K562 (cell line): Measurements from ENCODE around the gene KDM2B. TPM values are rescaled to one million over a fixed set of nuclear protein-coding genes. Genes with fewer than 3 reads are reported as not detected.

ENCODE experiments used
- ATAC-seq: fragments of 200-7000 bp; cut with Tn5 transposase; 3 replicates; pipeline ENCODE4 v1.9.1; 2020; ENCODE audit warnings: moderate library complexity
- BruUV-seq: library from RNA; stranded (reverse); fragments of 400-500 nt; replicated peaks from 2 replicates; lab custom pipeline; 2021; lab: Mats Ljungman, UMichigan
- CTCF ChIA-PET: fragments of 300-600 bp; formaldehyde crosslinking; extraction: SDS; loops from one replicate; lab custom pipeline; 2021; ENCODE audit warnings: low intra/inter-chr PET ratio; lab: Yijun Ruan, JAX
- POLR2A ChIA-PET: fragments of 300-600, 350-650 bp; sonication (Branson Sonifier 250); formaldehyde crosslinking; extraction: SDS; loops from one replicate; lab custom pipeline; 2021; ENCODE audit warnings: antibody characterized with exemption, inconsistent platforms; lab: Yijun Ruan, JAX
- DNase-seq, 4 experiments: peaks; one replicate each; pipeline versions ENCODE4 v3.0.0 to v3.0.0-alpha.2; 2011 to 2018; ENCODE audit warnings: low spot score in 3 of 4, mixed read lengths in 3 of 4; ENCODE audit errors: extremely low read depth in 1 of 4
- FAIRE-seq: peaks from 2 replicates; lab custom pipeline; 2011; peaks lifted over from hg19 to GRCh38; lab: Jason Lieb, UNC
- H2AFZ ChIP-seq: 2 replicates; pipeline ENCODE4 v1.6.0; 2011; ENCODE audit warnings: low read depth, low read length, control low read depth, inconsistent platforms
- H3K27ac ChIP-seq: fragments of 200-600 bp; 3 replicates; pipeline ENCODE4 v1.8.0; 2011; ENCODE audit warnings: low read depth, mild to moderate bottlenecking, control low read depth, inconsistent platforms, low read length, moderate library complexity, mixed read lengths; ENCODE audit errors: extremely low read depth
- H3K27me3 ChIP-seq, 2 experiments: fragments of 300-600 bp in 1 of 2; 2 replicates in 1 of 2; 3 replicates in 1 of 2; pipeline versions ENCODE4 v1.6.0 to v1.8.0; 2011; ENCODE audit warnings: inconsistent platforms in 2 of 2, low read length in 2 of 2, mild to moderate bottlenecking in 1 of 2, mixed read lengths in 1 of 2, moderate library complexity in 1 of 2; ENCODE audit not compliant: control insufficient read depth in 2 of 2, insufficient read depth in 2 of 2
- H3K36me3 ChIP-seq: fragments of 300-600 bp; 3 replicates; pipeline ENCODE4 v1.8.0; 2011; ENCODE audit warnings: mild to moderate bottlenecking, low read length, inconsistent platforms; ENCODE audit not compliant: control insufficient read depth, insufficient read depth
- H3K4me1 ChIP-seq, 2 experiments: fragments of 200-600 bp in 1 of 2; replicated peaks in 1 of 2; 2 replicates in 1 of 2; 3 replicates in 1 of 2; pipeline versions ENCODE4 v1.5.1 to v1.8.0; 2011; ENCODE audit warnings: inconsistent platforms in 2 of 2, low read length in 2 of 2, mild to moderate bottlenecking in 1 of 2, mixed read lengths in 1 of 2, moderate library complexity in 1 of 2; ENCODE audit not compliant: control insufficient read depth in 2 of 2, insufficient read depth in 2 of 2
- H3K4me2 ChIP-seq: 2 replicates; pipeline ENCODE4 v1.6.1; 2011; ENCODE audit warnings: low read length, control low read depth, inconsistent platforms, mixed read lengths; ENCODE audit not compliant: insufficient read depth
- H3K4me3 ChIP-seq: fragments of 200-600 bp; sonication (generic), shearing (Covaris generic); 2 replicates; pipeline ENCODE4 v1.5.1; 2016; ENCODE audit warnings: control low read depth, inconsistent platforms
- H3K79me2 ChIP-seq: fragments of 200-600 bp; 3 replicates; pipeline ENCODE4 v1.8.0; 2011; ENCODE audit warnings: low read length, inconsistent platforms; ENCODE audit not compliant: control insufficient read depth, insufficient read depth
- H3K9ac ChIP-seq, 2 experiments: 2 replicates each; pipeline versions ENCODE4 v1.6.0 to v1.6.1; 2011; ENCODE audit warnings: low read depth in 2 of 2, low read length in 2 of 2, control low read depth in 1 of 2, inconsistent platforms in 1 of 2, mild to moderate bottlenecking in 1 of 2, mixed read lengths in 1 of 2; ENCODE audit not compliant: insufficient read depth in 1 of 2
- H3K9me1 ChIP-seq: one replicate; pipeline ENCODE4 v1.6.0; 2011; ENCODE audit warnings: inconsistent platforms, mild to moderate bottlenecking, low read length, moderate library complexity; ENCODE audit not compliant: control insufficient read depth, insufficient read depth
- H3K9me3 ChIP-seq: replicated peaks from 2 replicates; pipeline ENCODE4 v1.5.1; 2011; ENCODE audit warnings: low read depth, low read length, inconsistent platforms; ENCODE audit not compliant: control insufficient read depth, insufficient read depth
- H4K20me1 ChIP-seq: replicated peaks from 2 replicates; pipeline ENCODE4 v1.6.1; 2011; ENCODE audit warnings: low read length, inconsistent platforms, mixed read lengths; ENCODE audit not compliant: control insufficient read depth, insufficient read depth
- ADNP ChIP-seq: fragments of 200-800 bp; sonication (Bioruptor generic); IDR thresholded peaks from 2 replicates; pipeline ENCODE4 v1.6.1; 2016; ENCODE audit warnings: missing genetic modification characterization, missing compliant biosample characterization
- BCOR ChIP-seq: fragments of 450-650 bp; IDR thresholded peaks from 2 replicates; pipeline ENCODE4 v1.6.1; 2016
- C11orf30 ChIP-seq: fragments of 450-650 bp; IDR thresholded peaks from 2 replicates; pipeline ENCODE4 v1.6.1; 2016; ENCODE audit warnings: low read depth, mild to moderate bottlenecking
- HNRNPL ChIP-seq: fragments of 200-400 bp; formaldehyde crosslinking; IDR thresholded peaks from 2 replicates; pipeline ENCODE4 v1.6.1; 2017; ENCODE audit warnings: low read depth, mild to moderate bottlenecking, low read length
- KDM1A ChIP-seq, 2 experiments: fragments of 450-650 bp; IDR thresholded peaks; 2 replicates each; pipeline ENCODE4 v1.6.1; 2016; ENCODE audit warnings: mild to moderate bottlenecking in 2 of 2
- NELFE ChIP-seq: IDR thresholded peaks from 2 replicates; pipeline ENCODE4 v1.6.1; 2011; ENCODE audit warnings: mild to moderate bottlenecking; ENCODE audit not compliant: insufficient read depth, insufficient read length
- RBM25 ChIP-seq: fragments of 200-400 bp; formaldehyde crosslinking; IDR thresholded peaks from 2 replicates; pipeline ENCODE4 v1.6.1; 2018; ENCODE audit warnings: low read length, low read depth, moderate library complexity; ENCODE audit not compliant: severe bottlenecking
- TAF1 ChIP-seq: IDR thresholded peaks from 2 replicates; pipeline ENCODE4 v1.6.1; 2011; ENCODE audit warnings: mild to moderate bottlenecking, low read length, moderate library complexity; ENCODE audit not compliant: insufficient read depth, control insufficient read depth, severe bottlenecking; ENCODE audit errors: extremely low read depth
- TEAD2 ChIP-seq: fragments of 450-650 bp; IDR thresholded peaks from 2 replicates; pipeline ENCODE4 v1.6.1; 2016; ENCODE audit warnings: missing genetic modification characterization, control low read depth, missing compliant biosample characterization
- ZFP36 ChIP-seq: fragments of 150-350 bp; IDR thresholded peaks from 2 replicates; pipeline ENCODE4 v1.6.1; 2018; ENCODE audit warnings: low read length, low read depth; ENCODE audit not compliant: partially characterized antibody
- ZNF77 ChIP-seq: fragments of 250-450 bp; sonication (Bioruptor Pico); IDR thresholded peaks from 2 replicates; pipeline ENCODE4 v1.5.0; 2020
- WGBS: fragments of 100-300 bp; shearing (Covaris generic); methylation state at CpG from one replicate; pipeline ENCODE4 v1.1.6; 2016; ENCODE audit warnings: low coverage, mixed read lengths; ENCODE audit not compliant: insufficient coverage; ENCODE audit errors: missing lambda C conversion rate; 5-methylcytosine and 5-hydroxymethylcytosine counted together
- in situ Hi-C: fragments of 300-500 bp; cut with MboI; formaldehyde crosslinking; loops from 4 replicates; pipeline ENCODE4 v1.15.0; 2018; ENCODE audit warnings: inconsistent platforms, mixed read lengths
- intact Hi-C: fragments of 100-400 bp; cut with micrococcal nuclease; formaldehyde crosslinking; loops from 2 replicates; pipeline ENCODE4 v1.14.2; 2022
- polyA plus RNA-seq, 8 experiments: library from polyadenylated mRNA; depleted of rRNA in 4 of 8; stranded (reverse) in 5 of 8; unstranded in 3 of 8; fragments of >200 nt; fragmentation: Nextera tagmentation in 2 of 8; fragmentation: Illumina TruSeq in 1 of 8; extraction: Ambion mirVana in 2 of 8; extraction: Trizol in 1 of 8; gene quantifications; 2 replicates each; pipeline versions ENCODE4 v1.2.1 to v1.2.3, GENCODE V29; 2011 to 2014; ENCODE audit warnings: inconsistent platforms in 1 of 8, missing spikeins in 1 of 8
- total RNA-seq, 7 experiments: library from RNA; depleted of rRNA in 6 of 7; stranded (reverse); fragments of >200 nt in 6 of 7; fragmentation: Illumina TruSeq in 2 of 7; extraction: Trizol in 2 of 7; gene quantifications; 2 replicates each; pipeline versions ENCODE4 v1.2.1 to v1.2.3, GENCODE V29; 2011 to 2021; ENCODE audit warnings: low replicate concordance in 1 of 7
- TF ChIP-seq, protein P1 (sequence below): fragments of 200-800 bp; sonication (Bioruptor generic); IDR thresholded peaks from 2 replicates; pipeline ENCODE4 v1.6.1; 2016; ENCODE audit warnings: missing genetic modification characterization, missing compliant biosample characterization
- TF ChIP-seq, protein P2 (sequence below): sonication (generic); formaldehyde crosslinking; IDR thresholded peaks from 2 replicates; pipeline ENCODE4 v1.8.1; 2023; ENCODE audit warnings: mild to moderate bottlenecking, missing genetic modification reagents

The KDM2B gene
- total and polyA plus RNA-seq, 9 of the 15 experiments (the other 6 are each of a cell fraction or from before 2014, with no cell fraction given), result 7.4 to 50.5 (median 22.5) TPM

DNA sequence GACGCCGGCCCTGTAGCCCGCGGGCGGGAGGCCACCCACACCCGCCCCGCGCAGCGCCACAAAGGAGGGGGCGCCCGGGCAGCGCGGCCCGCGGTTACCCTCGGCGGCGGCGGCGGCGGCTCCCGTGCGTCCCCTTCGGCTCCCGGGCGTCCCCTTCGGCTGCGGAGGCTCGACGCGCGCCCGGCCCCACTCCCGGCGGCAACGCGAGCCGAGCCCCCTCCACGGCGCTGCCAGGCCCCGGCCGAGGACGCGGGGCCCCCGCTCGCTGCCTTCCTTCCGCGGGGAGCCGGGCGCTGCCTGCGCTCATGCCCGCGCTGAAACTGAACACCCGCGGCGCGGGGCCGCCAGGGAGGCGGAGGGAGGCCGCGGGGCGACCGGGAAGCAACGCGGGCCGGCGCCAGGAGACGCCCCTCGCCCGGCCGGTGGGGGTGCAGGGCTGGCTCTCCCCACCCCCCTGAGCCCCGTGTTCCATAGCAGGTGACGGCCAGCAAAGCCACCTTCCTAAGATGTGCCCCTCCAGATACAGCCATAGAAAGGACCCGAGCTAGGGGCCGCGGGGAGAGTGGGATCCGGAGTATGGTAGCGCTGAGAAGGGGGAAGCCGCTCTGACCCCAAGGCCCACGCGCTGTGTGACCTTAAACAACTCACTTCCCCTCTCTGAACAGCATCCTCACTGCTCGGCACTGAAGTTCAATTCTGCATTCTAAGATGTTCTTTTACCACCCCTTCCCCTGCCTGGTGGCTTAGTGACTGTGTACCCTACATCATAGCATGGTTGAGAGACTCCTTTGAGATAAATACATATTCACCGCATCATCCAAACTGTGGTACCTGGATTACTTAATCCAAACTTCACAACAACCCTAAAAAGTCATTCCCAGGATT, 42.8 kb downstream of the KDM2B start:
- H3K9me1 ChIP-seq, result no peaks in the 10 kb centered on the region
- no peak overlapping the region for H3K27ac ChIP-seq
- WGBS, result 91% methylated on average over 21 of the region's 83 CpGs
- no peaks in the 10 kb centered on the region for H3K79me2 ChIP-seq
- H3K4me2 ChIP-seq, result no peak overlapping the region
- FAIRE-seq, result no peak
- POLR2A ChIA-PET, result no interaction called here
- no TSS peak for BruUV-seq
- no peak overlapping the region; a peak in 1 of 4 replicates for H3K9ac ChIP-seq
- H3K36me3 ChIP-seq, result peaks cover 8% of the 10 kb centered on the region; the same call in 1 of the 3 replicates
- intact Hi-C loops, result no loop called here
- no peak overlapping the region for H2AFZ ChIP-seq
- H3K4me3 ChIP-seq, result no peak overlapping the region
- DNase-seq, result no peak
- H3K27me3 ChIP-seq, result no peaks in the 10 kb centered on the region
- no peaks in the 10 kb centered on the region for H4K20me1 ChIP-seq
- CTCF ChIA-PET, result no interaction called here
- TF ChIP-seq BCOR, result peak; percentile 80
- TF ChIP-seq, protein P1, sequence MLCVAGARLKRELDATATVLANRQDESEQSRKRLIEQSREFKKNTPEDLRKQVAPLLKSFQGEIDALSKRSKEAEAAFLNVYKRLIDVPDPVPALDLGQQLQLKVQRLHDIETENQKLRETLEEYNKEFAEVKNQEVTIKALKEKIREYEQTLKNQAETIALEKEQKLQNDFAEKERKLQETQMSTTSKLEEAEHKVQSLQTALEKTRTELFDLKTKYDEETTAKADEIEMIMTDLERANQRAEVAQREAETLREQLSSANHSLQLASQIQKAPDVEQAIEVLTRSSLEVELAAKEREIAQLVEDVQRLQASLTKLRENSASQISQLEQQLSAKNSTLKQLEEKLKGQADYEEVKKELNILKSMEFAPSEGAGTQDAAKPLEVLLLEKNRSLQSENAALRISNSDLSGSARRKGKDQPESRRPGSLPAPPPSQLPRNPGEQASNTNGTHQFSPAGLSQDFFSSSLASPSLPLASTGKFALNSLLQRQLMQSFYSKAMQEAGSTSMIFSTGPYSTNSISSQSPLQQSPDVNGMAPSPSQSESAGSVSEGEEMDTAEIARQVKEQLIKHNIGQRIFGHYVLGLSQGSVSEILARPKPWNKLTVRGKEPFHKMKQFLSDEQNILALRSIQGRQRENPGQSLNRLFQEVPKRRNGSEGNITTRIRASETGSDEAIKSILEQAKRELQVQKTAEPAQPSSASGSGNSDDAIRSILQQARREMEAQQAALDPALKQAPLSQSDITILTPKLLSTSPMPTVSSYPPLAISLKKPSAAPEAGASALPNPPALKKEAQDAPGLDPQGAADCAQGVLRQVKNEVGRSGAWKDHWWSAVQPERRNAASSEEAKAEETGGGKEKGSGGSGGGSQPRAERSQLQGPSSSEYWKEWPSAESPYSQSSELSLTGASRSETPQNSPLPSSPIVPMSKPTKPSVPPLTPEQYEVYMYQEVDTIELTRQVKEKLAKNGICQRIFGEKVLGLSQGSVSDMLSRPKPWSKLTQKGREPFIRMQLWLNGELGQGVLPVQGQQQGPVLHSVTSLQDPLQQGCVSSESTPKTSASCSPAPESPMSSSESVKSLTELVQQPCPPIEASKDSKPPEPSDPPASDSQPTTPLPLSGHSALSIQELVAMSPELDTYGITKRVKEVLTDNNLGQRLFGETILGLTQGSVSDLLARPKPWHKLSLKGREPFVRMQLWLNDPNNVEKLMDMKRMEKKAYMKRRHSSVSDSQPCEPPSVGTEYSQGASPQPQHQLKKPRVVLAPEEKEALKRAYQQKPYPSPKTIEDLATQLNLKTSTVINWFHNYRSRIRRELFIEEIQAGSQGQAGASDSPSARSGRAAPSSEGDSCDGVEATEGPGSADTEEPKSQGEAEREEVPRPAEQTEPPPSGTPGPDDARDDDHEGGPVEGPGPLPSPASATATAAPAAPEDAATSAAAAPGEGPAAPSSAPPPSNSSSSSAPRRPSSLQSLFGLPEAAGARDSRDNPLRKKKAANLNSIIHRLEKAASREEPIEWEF (CRISPR knock-in tag), result no peak
- peak; percentile 3; the same call in 1 of the 2 replicates for TF ChIP-seq HNRNPL
- TF ChIP-seq RBM25, result peak; percentile 50
- TF ChIP-seq C11orf30, result no peak
- peak; percentile 53 for TF ChIP-seq ZFP36
- TF ChIP-seq, protein P2, sequence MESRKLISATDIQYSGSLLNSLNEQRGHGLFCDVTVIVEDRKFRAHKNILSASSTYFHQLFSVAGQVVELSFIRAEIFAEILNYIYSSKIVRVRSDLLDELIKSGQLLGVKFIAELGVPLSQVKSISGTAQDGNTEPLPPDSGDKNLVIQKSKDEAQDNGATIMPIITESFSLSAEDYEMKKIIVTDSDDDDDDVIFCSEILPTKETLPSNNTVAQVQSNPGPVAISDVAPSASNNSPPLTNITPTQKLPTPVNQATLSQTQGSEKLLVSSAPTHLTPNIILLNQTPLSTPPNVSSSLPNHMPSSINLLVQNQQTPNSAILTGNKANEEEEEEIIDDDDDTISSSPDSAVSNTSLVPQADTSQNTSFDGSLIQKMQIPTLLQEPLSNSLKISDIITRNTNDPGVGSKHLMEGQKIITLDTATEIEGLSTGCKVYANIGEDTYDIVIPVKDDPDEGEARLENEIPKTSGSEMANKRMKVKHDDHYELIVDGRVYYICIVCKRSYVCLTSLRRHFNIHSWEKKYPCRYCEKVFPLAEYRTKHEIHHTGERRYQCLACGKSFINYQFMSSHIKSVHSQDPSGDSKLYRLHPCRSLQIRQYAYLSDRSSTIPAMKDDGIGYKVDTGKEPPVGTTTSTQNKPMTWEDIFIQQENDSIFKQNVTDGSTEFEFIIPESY (CRISPR knock-in tag), result peak; percentile 82; the same call in 1 of the 2 replicates
- TF ChIP-seq TEAD2 (tag), result no peak
- TF ChIP-seq ADNP (tag), result no peak
- no peak for TF ChIP-seq ZNF77 (CRISPR knock-in tag)
- TF ChIP-seq NELFE, result no peak
- TF ChIP-seq TAF1, result no peak
- TF ChIP-seq KDM1A (IDR thresholded peaks at IDR 0.05), result peak in 1 of 2 experiments; percentile 26; a peak in 1 of 4 replicates
- H3K9me3 ChIP-seq, result no peaks in the 10 kb centered on the region
- in situ Hi-C loops, result no loop called here
- no peak for ATAC-seq
- peaks cover 20 to 35% of the 10 kb centered on the region in 2 experiments for H3K4me1 ChIP-seq
